Mesenteric fat pad (tissue), 1 donor: ENCODE results near the gene IDE. TPM values are rescaled to one million over a fixed set of nuclear protein-coding genes. Genes with fewer than 3 reads are reported as not detected.
"Not testable (repeated sequence)": the region's sequence is repeated elsewhere in the genome, so short reads cannot be mapped to it uniquely, and the experiment has no call there.

Experiments
- DNase-seq: peaks from one replicate; pipeline ENCODE4 v3.0.0-alpha.2; 2020; ENCODE audit warnings: low spot score
- total RNA-seq: library from RNA; stranded (reverse); fragmentation: NEBNext Ultra II Directional; extraction: Animal tissue kit (Norgen Biotek cat#: 25700); gene quantifications from one replicate; pipeline ENCODE4 v1.2.1, GENCODE V29; 2021
- donor health status: DM: yes; HTN: yes; CAD: no.

Gene IDE
- total RNA-seq, 1 donor from 2014 or later, result 37.4 TPM

DNA sequence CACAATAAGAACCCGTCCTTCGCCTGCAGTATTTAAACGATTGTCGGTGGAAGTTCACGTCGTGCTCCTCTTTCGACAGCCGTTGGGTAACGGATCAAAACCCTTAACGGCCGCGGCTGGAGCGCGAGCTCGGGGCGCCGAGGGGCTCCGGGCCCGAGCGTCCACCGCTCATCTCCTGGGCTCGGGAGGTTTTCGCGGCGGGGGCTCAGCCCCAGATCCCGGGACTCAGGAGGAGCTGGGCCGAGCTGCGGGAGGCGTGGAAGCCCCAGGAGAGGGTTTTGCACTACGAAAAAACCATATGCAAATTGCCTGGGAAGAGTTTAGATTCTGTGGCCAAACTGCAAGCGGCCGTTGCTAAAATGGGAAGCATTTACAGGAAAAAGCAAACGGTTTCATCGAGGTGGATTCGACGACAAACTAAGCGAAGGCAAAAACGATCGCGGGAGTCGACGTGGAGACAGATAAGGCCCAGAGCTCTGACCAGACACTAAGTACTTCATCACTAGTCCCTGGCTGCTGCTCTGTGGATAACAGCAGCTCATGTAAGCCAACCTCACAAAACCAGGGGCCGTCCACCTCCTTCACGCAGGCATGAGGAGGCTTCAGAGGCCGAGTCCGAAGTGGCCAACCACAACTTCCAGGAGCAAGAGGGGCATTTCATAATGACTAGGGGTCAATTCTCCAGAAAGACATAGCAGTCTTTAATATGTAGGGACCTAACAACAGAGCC, 153.2 kb downstream of the IDE start:
- DNase-seq, result peak; percentile 78

- peak; percentile 88 for DNase-seq
These were observed 153.9 kb downstream of the IDE start for GRCh38 chr10:92419740-92420545.

DNA sequence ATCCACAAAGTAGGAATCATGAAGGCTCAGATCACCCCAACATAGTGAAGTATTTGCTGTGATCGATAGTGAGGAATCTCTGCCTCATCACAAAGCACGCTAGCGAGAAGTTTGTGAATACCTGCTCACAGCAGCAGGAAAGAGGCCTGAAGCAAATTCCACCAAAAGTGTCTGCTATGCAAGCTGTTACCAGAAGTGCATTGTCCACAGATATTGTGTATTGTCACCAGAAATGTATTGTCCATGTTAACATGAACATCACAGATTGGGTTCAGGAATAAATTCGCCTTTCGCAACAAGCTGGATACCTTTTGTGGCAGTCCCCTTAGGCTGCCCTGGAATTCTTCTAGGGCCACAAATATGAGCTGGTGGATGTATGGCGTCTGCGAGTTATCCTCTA, 155.0 kb downstream of the IDE start:
- DNase-seq, result peak; percentile 11

DNA sequence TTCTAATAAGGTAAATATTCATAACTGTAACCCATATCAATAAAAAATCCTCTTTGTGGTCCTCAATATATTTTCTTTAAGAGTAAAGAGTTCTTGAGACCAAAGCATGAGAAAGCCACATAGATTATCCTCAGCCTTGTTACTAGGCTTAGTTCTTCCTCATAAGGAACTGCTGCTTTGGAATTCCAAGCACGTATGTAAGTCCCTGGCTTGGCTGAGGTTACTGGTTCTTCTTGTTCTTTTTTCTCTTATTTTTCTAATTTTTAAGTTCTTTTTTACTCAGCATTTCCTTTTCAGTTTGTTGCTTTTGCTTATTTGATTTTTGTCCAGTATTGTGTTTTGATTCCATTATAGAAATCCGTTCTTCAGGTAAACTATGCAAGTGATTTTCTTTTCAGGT, 155.7 kb downstream of the IDE start:
- DNase-seq, result no peak

DNA sequence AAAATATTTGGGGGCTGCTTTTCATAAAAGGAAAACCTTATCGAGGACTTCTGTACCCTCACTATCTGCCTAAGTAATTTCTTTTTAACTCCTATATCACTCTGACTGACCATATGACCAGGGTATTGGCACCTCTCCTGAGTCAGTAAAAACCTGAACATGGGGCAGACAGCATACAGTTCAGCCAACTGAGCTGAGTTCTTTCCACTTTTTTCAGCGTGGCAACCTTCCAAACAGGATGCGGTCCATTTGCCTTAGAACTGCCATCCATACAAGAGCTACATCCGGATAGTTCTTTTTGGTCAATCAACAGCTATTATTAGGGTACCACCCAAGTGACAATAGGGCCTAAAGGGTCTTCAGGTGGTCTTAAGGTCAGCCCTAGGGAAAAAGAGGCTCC, 160.4 kb downstream of the IDE start:
- no peak for DNase-seq

DNA sequence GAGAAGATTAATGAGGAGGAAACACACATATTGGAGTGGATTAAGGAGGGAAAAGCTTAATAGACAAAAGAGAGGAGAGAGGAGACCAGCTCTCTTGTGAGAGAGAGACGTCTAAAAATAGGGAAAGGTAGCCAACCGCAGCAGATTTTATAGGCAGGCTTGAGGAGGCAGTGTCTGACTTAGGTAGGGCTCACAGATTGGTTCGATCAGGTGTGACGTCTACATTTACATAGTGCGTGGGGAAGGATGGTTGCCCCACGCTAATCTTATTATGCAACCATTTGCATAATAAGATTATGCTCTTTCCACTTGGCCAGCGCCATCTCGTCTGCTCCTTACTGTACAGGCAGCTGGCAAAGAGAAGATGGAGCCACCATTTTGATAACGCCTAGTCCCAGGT, 160.9 kb downstream of the IDE start:
- DNase-seq, result peak; percentile 35

GRCh38 chr10:92411406-92411805, 162.5 kb downstream of the IDE start:
- no peak for DNase-seq

GRCh38 chr10:92410501-92410900, 163.4 kb downstream of the IDE start:
- DNase-seq, result no peak

- DNase-seq, result no peak
These were observed 165.9 kb downstream of the IDE start for GRCh38 chr10:92408017-92408361.

GRCh38 chr10:92407305-92408016, 166.4 kb downstream of the IDE start:
- no peak for DNase-seq

GRCh38 chr10:92405419-92405924, 168.4 kb downstream of the IDE start:
- peak; percentile 43 for DNase-seq

GRCh38 chr10:92404612-92405418, 169.1 kb downstream of the IDE start:
- DNase-seq, result peak; percentile 53

GRCh38 chr10:92402234-92402633, 171.7 kb downstream of the IDE start:
- not testable (repeated sequence) for DNase-seq

Other genes with a start within 250 kb of the IDE start
- 0.29 TPM for gene KIF11, start 19.0 kb upstream of the IDE start, total RNA-seq
- 6.8 TPM for gene HHEX, start 115.9 kb upstream of the IDE start, total RNA-seq